Posterior cingulate gyrus (tissue), 11 donors: ENCODE results near the gene PTPRN2.

ENCODE experiments used
- DNase-seq, 10 donors: peaks; one replicate each; pipeline versions ENCODE4 v3.0.0 to v3.0.0-alpha.2; 2020 to 2021; ENCODE audit warnings: mixed read lengths in 3 of 10
- intact Hi-C: fragments of 100-400 bp; cut with DNase I; formaldehyde crosslinking; loops from one replicate; pipeline ENCODE4 v1.15.1; 2023

The PTPRN2 gene

DNA sequence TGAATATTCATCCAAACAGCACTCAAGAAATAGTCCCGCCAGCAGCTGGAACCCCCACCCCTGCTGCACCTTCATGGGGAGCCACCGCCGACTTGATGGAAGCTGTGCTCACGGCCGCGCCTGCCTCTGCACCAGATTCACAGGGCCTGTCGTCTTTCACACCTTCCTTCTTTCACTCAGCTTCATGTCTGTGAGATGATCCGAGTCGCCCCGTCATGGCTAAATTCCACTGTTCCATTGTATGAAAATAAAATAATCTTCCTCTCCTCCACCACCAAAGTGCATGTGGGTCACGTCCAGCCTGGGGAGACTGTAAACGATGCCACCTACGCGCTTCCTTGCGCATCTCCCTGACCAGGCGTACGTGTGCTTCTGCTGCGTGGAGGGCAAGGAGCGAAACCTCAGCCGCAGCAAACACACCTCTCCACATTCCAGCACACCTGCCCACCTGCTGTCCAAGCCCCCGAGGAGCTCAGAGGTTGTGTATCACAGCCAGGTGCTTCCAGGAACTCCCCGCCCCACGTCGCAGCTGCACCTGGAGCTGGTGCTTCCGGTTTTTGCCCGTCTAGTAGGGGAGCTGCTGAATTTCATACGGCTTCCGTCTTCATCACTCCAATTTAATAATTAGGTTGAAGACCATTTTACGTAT, 137.0 kb downstream of the PTPRN2 start:
- DNase-seq = peak in 1 of 10 donors; percentile 76
- intact Hi-C loops = no loop called here

DNA sequence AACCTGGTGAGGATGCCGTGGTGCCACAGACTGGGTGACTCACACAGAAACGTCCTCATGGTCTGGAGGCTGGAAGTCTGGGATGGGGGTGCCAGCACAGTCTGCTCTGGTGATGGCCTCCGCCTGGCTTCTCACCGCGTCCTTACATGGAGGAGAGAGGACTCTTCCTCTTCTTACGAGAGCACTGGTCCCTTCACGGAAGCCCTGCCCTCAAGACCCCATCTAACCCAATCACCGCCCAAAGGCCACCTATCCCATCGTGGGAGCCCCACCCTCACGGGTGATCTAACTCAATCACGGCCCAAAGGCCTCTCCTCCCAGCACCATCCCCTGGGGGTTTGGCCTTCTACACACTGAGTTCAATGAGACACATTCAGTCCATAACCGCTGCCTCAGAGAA, 137.7 kb downstream of the PTPRN2 start:
- peak in 1 of 10 donors; percentile 67 for DNase-seq
- intact Hi-C loops = no loop called here

DNA sequence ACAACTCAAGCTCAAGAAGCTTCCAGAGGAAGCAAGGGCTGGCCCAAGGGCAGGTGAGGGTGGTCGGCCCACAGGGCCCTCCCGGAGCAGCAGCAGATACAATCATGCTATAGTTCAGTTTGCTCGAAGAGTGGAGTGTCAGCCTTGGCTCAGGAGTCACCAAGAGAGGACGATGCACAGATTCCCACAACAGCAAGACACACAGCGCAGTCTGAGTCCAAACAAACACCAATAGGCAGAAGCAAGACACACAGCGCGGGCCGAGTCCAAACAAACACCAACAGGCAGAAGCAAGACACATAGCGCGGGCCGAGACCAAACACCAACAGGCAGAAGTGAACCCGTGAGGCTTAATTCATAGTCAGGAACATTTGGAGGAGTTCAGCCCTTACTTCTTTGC, 138.4 kb downstream of the PTPRN2 start:
- intact Hi-C loops = no loop called here
- DNase-seq = no peak

GRCh38 chr7:158448430-158449100, 139.1 kb downstream of the PTPRN2 start:
- DNase-seq = no peak
- intact Hi-C loops = no loop called here

DNA sequence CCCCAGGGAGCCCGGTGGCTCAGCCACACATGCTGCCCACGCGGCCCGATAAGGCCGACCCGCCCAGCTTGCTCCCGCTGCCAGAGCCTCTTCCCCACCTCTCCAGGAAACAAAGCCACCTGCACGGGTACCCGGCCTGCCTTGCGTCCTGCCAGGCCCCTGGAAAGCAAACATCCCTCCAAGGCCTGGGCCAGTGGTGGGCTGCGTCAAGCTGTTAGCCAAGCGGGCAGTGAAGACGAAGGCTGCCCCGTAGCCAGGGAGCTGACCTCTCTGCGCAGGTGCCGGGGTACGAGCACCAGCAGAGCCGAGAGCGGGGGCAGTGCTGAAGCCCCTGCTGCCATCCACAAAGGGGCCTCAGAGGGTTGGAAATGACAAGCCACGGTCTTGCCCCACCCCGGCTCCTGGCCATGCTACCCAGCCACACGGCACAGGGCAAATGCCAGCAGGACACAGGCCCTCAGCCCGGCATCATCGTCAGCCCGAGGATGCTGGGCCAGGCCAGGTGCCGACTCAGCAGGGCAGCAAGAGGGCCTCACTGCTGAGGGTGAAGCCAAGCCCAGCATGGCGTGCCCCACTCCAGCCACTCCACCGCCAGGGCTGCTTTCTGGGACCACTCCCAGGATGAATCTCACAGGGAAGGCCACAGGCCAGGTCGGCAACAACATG, 140.0 kb downstream of the PTPRN2 start:
- DNase-seq = peak in 1 of 10 donors; percentile 82
- intact Hi-C loops = no loop called here

DNA sequence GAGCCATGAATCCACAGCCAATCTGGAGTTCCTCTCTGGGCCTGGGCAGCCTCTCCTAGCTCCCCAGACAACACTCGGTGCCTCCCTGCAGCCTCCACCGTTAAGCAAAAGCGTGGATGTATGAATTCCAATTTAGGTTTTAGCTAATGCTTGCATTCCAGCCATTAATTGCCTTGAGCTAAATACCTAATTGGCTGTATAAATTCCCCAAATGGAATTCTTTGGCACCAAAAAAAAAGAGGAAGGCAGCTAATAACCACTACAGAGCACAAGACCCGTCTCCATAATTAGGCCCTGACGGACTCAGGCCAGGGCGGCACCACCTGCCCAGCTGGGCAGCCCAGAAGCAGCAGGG, 140.5 kb downstream of the PTPRN2 start:
- intact Hi-C loops = no loop called here
- no peak for DNase-seq

DNA sequence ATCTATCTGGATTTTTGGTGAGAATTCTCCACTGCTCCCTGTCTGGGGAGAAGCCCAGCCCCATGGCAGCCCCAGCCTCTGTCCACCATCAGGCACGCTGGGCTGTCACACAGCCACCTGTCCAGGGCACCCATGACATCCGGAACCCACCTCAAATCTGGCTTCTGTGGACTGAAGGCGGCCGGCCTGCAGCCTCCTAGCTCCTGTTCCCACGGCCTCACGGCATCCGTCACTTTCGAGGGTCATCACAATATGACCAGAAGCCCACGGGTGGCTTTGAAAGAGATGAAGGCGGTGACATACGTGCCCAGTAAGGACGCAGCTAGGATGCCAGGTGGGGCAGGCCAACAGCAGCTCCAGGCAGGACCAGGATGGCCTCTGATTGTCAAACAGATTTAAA, 140.9 kb downstream of the PTPRN2 start:
- peak in 1 of 10 donors; percentile 72 for DNase-seq
- intact Hi-C loops = no loop called here

GRCh38 chr7:158446281-158446680, 141.3 kb downstream of the PTPRN2 start:
- intact Hi-C loops = no loop called here
- peak in 1 of 10 donors; percentile 79 for DNase-seq

GRCh38 chr7:158445421-158446175, 142.0 kb downstream of the PTPRN2 start:
- intact Hi-C loops = no loop called here
- DNase-seq = peak in 1 of 10 donors; percentile 81

DNA sequence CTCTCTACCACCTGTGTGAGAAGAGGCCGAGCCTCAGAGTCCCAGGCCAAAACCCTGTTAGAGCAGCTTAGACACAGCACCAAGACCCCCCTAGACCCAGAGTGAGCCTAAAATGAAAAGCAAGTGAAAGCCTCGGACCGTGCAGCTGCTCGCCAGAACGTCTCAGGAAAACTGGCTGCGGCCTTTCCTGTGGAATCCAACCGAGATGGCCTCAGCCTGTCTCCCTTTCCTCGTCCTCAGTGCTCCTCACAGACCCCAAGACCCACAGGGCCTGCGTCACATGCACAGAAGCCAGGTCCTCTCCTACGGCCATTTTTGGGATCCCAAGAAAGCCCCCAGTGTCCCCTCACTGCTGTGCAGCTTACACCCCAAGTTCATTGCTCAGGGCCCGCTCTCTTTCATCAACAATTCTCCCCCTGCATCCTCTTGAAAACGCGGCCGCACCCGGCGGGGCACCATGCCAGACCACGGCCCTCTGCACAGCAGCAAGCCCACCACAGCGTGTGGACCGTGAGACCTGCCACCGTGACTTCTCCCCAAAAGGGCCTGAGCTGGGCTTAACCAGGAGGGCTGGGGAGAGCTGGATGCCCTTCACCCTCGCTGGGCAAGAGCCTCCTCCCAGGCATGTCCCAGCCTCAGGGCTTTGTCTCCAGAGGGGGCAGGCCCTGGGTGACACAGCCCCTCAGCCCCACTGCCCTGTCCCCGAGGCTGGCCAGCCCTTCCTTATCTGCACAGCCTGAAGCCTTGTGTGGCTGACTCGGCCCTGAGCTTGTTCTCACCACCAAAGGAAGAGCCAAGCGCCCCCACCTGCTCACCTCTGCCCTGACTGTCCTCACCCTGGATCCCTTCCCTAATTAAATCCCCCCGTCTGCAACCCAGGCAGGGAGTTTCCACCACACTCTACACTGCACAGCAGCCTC, 142.9 kb downstream of the PTPRN2 start:
- intact Hi-C loops = no loop called here
- DNase-seq = peak in 1 of 10 donors; percentile 75

- intact Hi-C loops = no loop called here
- DNase-seq = no peak
These were observed 143.7 kb downstream of the PTPRN2 start for GRCh38 chr7:158443688-158444483.

DNA sequence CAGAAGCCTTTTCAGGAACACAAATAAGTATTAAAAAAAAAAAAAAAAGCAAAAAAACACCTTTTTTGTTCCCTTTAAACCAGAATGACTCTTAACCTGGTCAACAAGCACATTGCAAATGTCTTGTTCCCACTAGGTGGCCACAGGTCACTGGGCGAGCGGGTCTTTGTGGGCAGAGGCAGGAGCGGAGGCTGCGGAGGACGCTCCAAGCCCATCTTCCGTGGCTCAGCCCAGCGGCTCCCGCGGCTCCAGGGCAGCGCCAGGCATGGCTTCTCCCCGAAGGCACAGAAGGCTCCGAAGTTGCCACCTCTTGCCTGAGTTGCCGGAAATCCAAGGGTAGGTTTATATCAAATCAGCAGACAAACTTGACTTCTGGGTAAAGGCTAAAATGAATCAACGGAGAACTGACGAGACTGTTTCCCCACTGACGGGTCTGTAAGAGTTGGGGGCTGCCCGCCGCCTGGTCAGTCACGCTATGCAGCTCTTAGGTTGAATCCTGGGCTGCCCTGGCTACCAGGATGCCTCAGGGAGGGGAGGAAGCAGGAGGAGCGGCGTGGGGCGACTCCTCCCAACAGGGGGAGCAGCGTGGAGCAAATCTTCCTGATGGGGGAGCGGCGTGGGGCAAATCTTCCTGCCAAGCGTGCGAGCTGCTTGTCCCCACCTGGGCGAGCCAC, 144.5 kb downstream of the PTPRN2 start:
- intact Hi-C loops = no loop called here
- peak in 1 of 10 donors; percentile 85 for DNase-seq

DNA sequence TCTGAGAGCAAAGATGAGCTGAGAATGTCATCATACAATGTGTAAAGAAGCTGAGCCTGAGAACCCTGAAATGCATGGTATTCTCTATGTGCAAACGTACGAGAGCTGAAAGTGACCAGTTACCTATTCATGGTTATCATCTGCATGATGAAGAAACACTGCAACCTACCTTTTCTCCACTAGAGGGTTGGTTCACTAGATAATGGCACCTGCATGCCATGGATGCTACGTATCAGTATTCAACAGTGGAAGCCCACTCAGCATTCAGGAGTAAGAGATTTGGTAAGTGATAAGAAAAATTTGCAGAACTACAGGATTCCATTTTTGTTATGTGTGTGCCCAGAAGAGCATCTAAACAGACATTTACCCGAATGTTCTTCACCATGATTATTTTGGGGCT, 145.4 kb downstream of the PTPRN2 start:
- intact Hi-C loops = no loop called here
- DNase-seq = no peak

DNA sequence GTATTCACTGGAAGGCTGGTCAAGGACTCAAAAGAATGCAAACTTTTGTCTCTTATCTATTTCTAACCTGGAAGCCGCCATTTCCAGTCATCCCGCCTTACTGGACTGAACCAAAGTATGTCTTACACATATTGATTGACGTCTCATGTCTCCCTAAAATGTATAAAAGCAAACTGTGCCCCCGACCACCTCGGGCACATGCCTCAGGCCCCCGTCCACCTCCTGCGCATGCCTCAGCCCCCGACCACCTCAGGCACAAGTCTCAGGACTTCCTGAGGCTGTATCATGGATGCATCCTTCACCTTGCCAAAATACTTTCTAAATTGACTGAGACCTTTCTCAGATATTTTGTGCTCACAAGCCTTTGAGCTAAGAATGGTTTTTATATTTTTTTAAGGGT, 148.6 kb downstream of the PTPRN2 start:
- no peak for DNase-seq

DNA sequence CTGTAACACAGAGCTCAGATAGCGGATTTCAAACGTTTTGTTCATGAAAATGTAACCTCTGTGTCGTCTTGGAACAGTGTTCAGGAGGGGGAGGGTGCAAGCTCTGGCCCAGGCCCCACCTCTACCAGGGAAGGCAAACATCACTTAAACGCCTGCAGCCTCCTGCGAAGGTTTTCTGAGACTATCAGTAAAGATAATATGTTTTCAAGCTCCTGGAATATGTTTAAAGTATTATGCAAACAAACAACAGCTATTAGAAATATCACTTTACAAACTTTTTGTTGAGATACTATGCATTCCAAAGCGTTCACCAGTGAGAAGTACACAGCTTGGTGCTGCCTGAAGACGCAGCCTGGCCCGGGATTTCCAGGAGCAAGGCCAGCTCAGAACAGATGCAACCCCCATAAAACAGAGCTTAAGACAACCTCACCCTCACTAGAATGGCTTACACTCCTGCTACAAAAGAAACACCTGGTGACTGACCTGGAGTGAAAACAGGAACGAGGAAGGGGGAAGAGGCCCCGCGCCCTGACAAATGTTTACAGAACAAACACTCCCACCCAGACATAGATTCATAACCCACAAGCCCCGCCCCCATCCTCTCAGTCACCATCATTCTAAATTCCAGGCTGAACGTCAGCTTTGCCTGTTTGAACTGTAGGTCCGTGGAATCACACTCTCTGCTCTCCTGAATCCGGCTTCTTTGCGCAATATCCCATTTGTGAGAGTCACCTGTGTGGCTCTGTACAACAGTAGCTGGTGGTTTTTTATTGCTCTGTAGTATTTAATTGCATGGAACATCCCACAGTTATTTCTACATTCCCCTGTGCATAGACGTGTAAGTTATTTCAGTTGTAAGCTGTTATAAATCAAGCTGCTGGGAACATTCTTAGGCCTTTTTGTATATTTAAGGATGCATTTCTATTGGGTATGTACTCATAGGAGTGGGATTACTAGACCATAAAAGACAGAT, 155.0 kb downstream of the PTPRN2 start:
- peak in 2 of 10 donors; percentile 53 to 60 for DNase-seq
- intact Hi-C loops = no loop called here

More for the DNA sequence above, 148.6 kb downstream of the PTPRN2 start:
- intact Hi-C loops = no loop called here

GRCh38 chr7:158431941-158432347, 155.7 kb downstream of the PTPRN2 start:
- DNase-seq = peak in 2 of 10 donors; percentile 52 to 59
- intact Hi-C loops = no loop called here
